Endothelial cell of umbilical vein (primary cell): ENCODE data around the gene RIF1. TPM values are rescaled to one million over a fixed set of nuclear protein-coding genes. Genes with fewer than 3 reads are reported as not detected.

Experiments used
- BruUV-seq: library from RNA; stranded (reverse); fragments of 400-500 nt; replicated peaks from 2 replicates; lab custom pipeline; 2021; lab: Mats Ljungman, UMichigan
- CTCF ChIA-PET: fragments of 300-600, 350-600 bp; sonication (Branson Sonifier 250); formaldehyde crosslinking; loops from one replicate; lab custom pipeline; 2021; ENCODE audit warnings: antibody characterized with exemption, inconsistent platforms; lab: Charles Lee
- POLR2A ChIA-PET: fragments of 300-600, 350-600 bp; sonication (Branson Sonifier 250); formaldehyde crosslinking; loops from one replicate; lab custom pipeline; 2021; ENCODE audit warnings: antibody characterized with exemption, inconsistent platforms; lab: Charles Lee
- DNase-seq: peaks from one replicate; pipeline ENCODE4 v3.0.0-alpha.2; 2011; ENCODE audit warnings: low read depth, low spot score
- FAIRE-seq: peaks from 2 replicates; lab custom pipeline; 2011; peaks lifted over from hg19 to GRCh38; lab: Jason Lieb, UNC
- H2AFZ ChIP-seq: 2 replicates; pipeline ENCODE4 v1.6.0; 2012; ENCODE audit warnings: low read depth, low read length, control low read depth, inconsistent platforms
- H3K27ac ChIP-seq: 2 replicates; pipeline ENCODE4 v1.5.1; 2011; ENCODE audit warnings: low read depth, mild to moderate bottlenecking, control low read depth, low read length, moderate library complexity; ENCODE audit not compliant: insufficient read depth
- H3K27me3 ChIP-seq, 2 experiments: 2 replicates each; pipeline versions ENCODE4 v1.6.0 to v1.6.1; 2011; ENCODE audit warnings: low read length in 2 of 2, mixed read lengths in 1 of 2; ENCODE audit not compliant: control insufficient read depth in 2 of 2, insufficient read depth in 2 of 2
- H3K36me3 ChIP-seq, 2 experiments: 2 replicates in 1 of 2; 3 replicates in 1 of 2; pipeline ENCODE4 v1.5.1; 2011; ENCODE audit warnings: low read length in 2 of 2, mild to moderate bottlenecking in 1 of 2, moderate library complexity in 1 of 2; ENCODE audit not compliant: control insufficient read depth in 2 of 2, insufficient read depth in 2 of 2; ENCODE audit errors: extremely low read depth in 1 of 2
- H3K4me1 ChIP-seq: 3 replicates; pipeline ENCODE4 v1.5.1; 2011; ENCODE audit warnings: mild to moderate bottlenecking, low read length; ENCODE audit not compliant: control insufficient read depth, insufficient read depth; ENCODE audit errors: extremely low read depth
- H3K4me2 ChIP-seq: 2 replicates; pipeline ENCODE4 v1.6.1; 2011; ENCODE audit warnings: low read length, control low read depth, mixed read lengths; ENCODE audit not compliant: insufficient read depth
- H3K4me3 ChIP-seq, 3 experiments: fragments of 200-600 bp in 1 of 3; sonication (generic), shearing (Covaris generic) in 1 of 3; replicated peaks in 1 of 3; 2 replicates each; pipeline ENCODE4 v1.5.1; 2011 to 2016; ENCODE audit warnings: control low read depth in 3 of 3, low read length in 3 of 3, mild to moderate bottlenecking in 2 of 3, inconsistent platforms in 1 of 3, low read depth in 1 of 3, moderate library complexity in 1 of 3; ENCODE audit not compliant: insufficient read depth in 1 of 3
- H3K79me2 ChIP-seq: 2 replicates; pipeline ENCODE4 v1.6.0; 2012; ENCODE audit warnings: low read length, inconsistent platforms; ENCODE audit not compliant: control insufficient read depth, insufficient read depth
- H3K9ac ChIP-seq: replicated peaks from 2 replicates; pipeline ENCODE3; 2011; ENCODE audit warnings: low read length, control low read depth; ENCODE audit not compliant: insufficient read depth; ENCODE audit errors: extremely low read depth
- H3K9me1 ChIP-seq: replicated peaks from 3 replicates; pipeline ENCODE4 v1.6.0; 2011; ENCODE audit warnings: mild to moderate bottlenecking, low read length; ENCODE audit not compliant: control insufficient read depth, insufficient read depth; ENCODE audit errors: extremely low read depth
- H3K9me3 ChIP-seq: replicated peaks from 2 replicates; pipeline ENCODE4 v1.5.1; 2012; ENCODE audit warnings: low read length, inconsistent platforms; ENCODE audit not compliant: control insufficient read depth, insufficient read depth
- H4K20me1 ChIP-seq: replicated peaks from 2 replicates; pipeline ENCODE3; 2011; ENCODE audit warnings: mild to moderate bottlenecking, low read length; ENCODE audit not compliant: control insufficient read depth, insufficient read depth; ENCODE audit errors: extremely low read depth
- CTCF ChIP-seq, 2 donors: IDR thresholded peaks; 1 replicate in 1 of 2; 2 replicates in 1 of 2; pipeline ENCODE4 v1.5.1; 2011; ENCODE audit warnings: low read length in 2 of 2, mild to moderate bottlenecking in 2 of 2, moderate library complexity in 2 of 2, control low read depth in 1 of 2, inconsistent platforms in 1 of 2, low read depth in 1 of 2; ENCODE audit not compliant: insufficient read depth in 1 of 2; ENCODE audit errors: extremely low read depth in 1 of 2
- EZH2 ChIP-seq: IDR thresholded peaks from 2 replicates; pipeline ENCODE4 v1.6.1; 2012; ENCODE audit warnings: borderline replicate concordance, low read depth, mild to moderate bottlenecking, moderate library complexity, low read length, inconsistent platforms; ENCODE audit not compliant: severe bottlenecking
- FOS ChIP-seq: IDR thresholded peaks from 2 replicates; pipeline ENCODE4 v1.6.1; 2011; ENCODE audit warnings: mild to moderate bottlenecking, low read length, moderate library complexity, borderline replicate concordance; ENCODE audit not compliant: insufficient read depth
- GATA2 ChIP-seq: IDR thresholded peaks from 2 replicates; pipeline ENCODE4 v1.7.0; 2011; ENCODE audit warnings: low read depth, mild to moderate bottlenecking, moderate library complexity, mixed read lengths, low read length; ENCODE audit not compliant: insufficient read length, insufficient read depth
- JUN ChIP-seq: IDR thresholded peaks from 2 replicates; pipeline ENCODE4 v1.6.1; 2011; ENCODE audit warnings: borderline replicate concordance, low read depth; ENCODE audit not compliant: insufficient read length, insufficient read depth
- MAX ChIP-seq: IDR thresholded peaks from 2 replicates; pipeline ENCODE4 v1.6.1; 2011; ENCODE audit not compliant: insufficient read depth, insufficient read length
- MYC ChIP-seq: IDR thresholded peaks from one replicate; pipeline ENCODE4 v1.6.1; 2011; ENCODE audit warnings: mild to moderate bottlenecking, low read depth, low read length
- POLR2A ChIP-seq: IDR thresholded peaks from 2 replicates; pipeline ENCODE4 v1.6.1; 2012; ENCODE audit warnings: low read depth, mild to moderate bottlenecking, control low read depth, low read length
- POLR2AphosphoS5 ChIP-seq: IDR thresholded peaks from 2 replicates; pipeline ENCODE4 v1.6.1; 2012; ENCODE audit warnings: low read depth, mild to moderate bottlenecking, control low read depth, low read length, moderate library complexity; ENCODE audit not compliant: insufficient read depth
- dilution Hi-C: fragments of 300-500 bp; cut with MboI; formaldehyde crosslinking; loops from one replicate; pipeline ENCODE4 v1.15.0; 2019; ENCODE audit warnings: low sequenced_read_pairs; ENCODE audit not compliant: extremely low pct_ligation_motif_present
- intact Hi-C: fragments of 100-400 bp; cut with micrococcal nuclease; formaldehyde crosslinking; loops from one replicate; pipeline ENCODE4 v1.10.0; 2022
- polyA plus RNA-seq, 4 experiments: library from polyadenylated mRNA; depleted of rRNA in 3 of 4; stranded (reverse) in 3 of 4; unstranded in 1 of 4; fragments of >200 nt; gene quantifications; 2 replicates each; pipeline versions ENCODE4 v1.2.1 to v1.2.3, GENCODE V29; 2011 to 2012; ENCODE audit warnings: missing spikeins in 1 of 4
- total RNA-seq: library from RNA; stranded (reverse); gene quantifications from 2 replicates; pipeline ENCODE4 v1.2.3, GENCODE V29; 2021

Gene RIF1
- total and polyA plus RNA-seq, 2 donors (not counting 3 experiments of a cell fraction or from before 2014, with no cell fraction given): 5.1 to 55.3 TPM

DNA sequence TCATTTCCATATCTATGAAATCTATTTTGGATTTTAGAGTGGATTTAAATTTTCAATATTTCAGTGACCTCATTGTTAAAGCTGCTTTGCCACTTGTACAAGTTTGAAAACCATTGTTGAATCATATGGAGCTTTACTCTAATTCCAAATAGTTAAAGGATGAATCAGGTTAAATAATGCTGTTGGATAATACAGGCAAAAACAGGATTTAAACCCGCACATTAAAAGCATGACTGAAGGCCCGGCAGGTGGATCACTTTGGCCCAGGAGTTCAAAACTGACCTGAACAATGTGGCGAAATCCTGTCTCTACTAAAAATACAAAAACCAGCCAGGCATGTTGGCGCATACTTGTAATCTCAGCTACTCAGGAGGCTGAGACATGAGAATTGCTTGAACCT lies 68.3 kb downstream of the RIF1 start:
- peaks cover 0 to 20% of the 10 kb centered on the region in 2 experiments for H3K36me3 ChIP-seq
- BruUV-seq: no TSS peak
- no peak overlapping the region for H3K4me3 ChIP-seq
- H2AFZ ChIP-seq: no peak overlapping the region
- FAIRE-seq (no peak), DNase-seq (no peak)
- H3K4me2 ChIP-seq: no peak overlapping the region
- no peaks in the 10 kb centered on the region for H4K20me1 ChIP-seq
- H3K4me1 ChIP-seq: no peaks in the 10 kb centered on the region
- no peak overlapping the region for H3K9ac ChIP-seq
- H3K27me3 ChIP-seq: no peaks in the 10 kb centered on the region
- no peaks in the 10 kb centered on the region for H3K79me2 ChIP-seq
- no peaks in the 10 kb centered on the region for H3K9me1 ChIP-seq
- H3K9me3 ChIP-seq: no peaks in the 10 kb centered on the region
- TF ChIP-seq JUN (no peak), POLR2A (no peak), MYC (no peak), FOS (no peak), CTCF (IDR thresholded peaks at IDR 0.05; ENCODE audit: extremely low read depth in 1 of 2, insufficient read depth in 1 of 2, low read depth in 1 of 2, low read length in 2 of 2) (no peak), GATA2 (no peak), POLR2AphosphoS5 (no peak), EZH2 (no peak), MAX (no peak)
- no peak overlapping the region for H3K27ac ChIP-seq
- CTCF ChIA-PET: interaction anchor here (1.4 kb wide), 1 partner anchor 9 kb away, joined by 3 read pairs; no protein-coding TSS in a partner anchor
- intact Hi-C loops: no loop called here
- POLR2A ChIA-PET: no interaction called here
- dilution Hi-C loops: no loop called here
